Measurements from ENCODE around the gene STAP2. TPM values are rescaled to one million over a fixed set of nuclear protein-coding genes. Genes with fewer than 3 reads are reported as not detected.
A peak's percentile ranks its signal among the peaks of the same experiment; 100 is the strongest.

Gene STAP2
- total RNA-seq, 2 donors from 2014 or later, result 17.9 to 31.0 TPM

DNA sequence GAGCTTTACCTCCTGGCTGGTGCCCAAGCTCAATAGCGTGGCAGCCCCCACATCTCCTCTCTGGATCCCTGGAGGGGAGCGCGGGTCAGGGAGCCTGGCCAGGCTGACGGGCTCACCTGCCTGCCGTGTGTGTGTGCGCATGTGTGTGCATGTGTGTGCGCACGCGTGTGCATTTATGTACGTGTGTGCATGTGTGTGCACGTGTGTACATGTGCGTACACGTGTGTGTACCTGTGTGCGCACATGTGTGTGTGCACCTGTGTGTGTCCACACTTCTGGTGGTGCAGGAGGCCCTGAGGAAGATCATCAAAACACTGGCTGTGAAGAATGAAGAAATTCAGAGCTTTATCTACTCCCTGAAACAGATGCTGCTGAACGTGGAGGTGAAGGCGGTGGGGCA is 33.0 kb downstream of the STAP2 start:
- H3K9me3 ChIP-seq, result no peaks in the 10 kb centered on the region
- intact Hi-C loops (cut with DNase I), result no loop called here
- DNase-seq, result no peak
- no peak overlapping the region for H3K4me3 ChIP-seq
- H3K4me1 ChIP-seq, result peaks cover 5% of the 10 kb centered on the region
- no peaks in the 10 kb centered on the region for H3K36me3 ChIP-seq (replicated peaks in 1 of 2; ENCODE audit: insufficient read depth in 1 of 2, low read depth in 2 of 2)
- WGBS, 2 donors, result 59 to 68% methylated on average over 4 to 14 of the region's 16 CpGs
- peaks cover 0 to 9% of the 10 kb centered on the region in 2 donors for H3K27me3 ChIP-seq
- no peak overlapping the region for H3K27ac ChIP-seq
- TF ChIP-seq CTCF (IDR thresholded peaks at IDR 0.05), result peak in 1 of 7 experiments; percentile 15
- TF ChIP-seq POLR2A (IDR thresholded peaks at IDR 0.05), result no peak
- ATAC-seq, result no peak

GRCh38 chr19:4305257-4305612 is 33.4 kb downstream of the STAP2 start:
- no peak for TF ChIP-seq CTCF (IDR thresholded peaks at IDR 0.05)
- DNase-seq (no peak), ATAC-seq (no peak)
- H3K4me1 ChIP-seq, result peaks cover 5% of the 10 kb centered on the region
- intact Hi-C loops (cut with DNase I), result no loop called here
- 47 to 57% methylated on average over 3 to 7 of the region's 7 CpGs for WGBS, 2 donors
- no peak overlapping the region for H3K27ac ChIP-seq
- no peaks in the 10 kb centered on the region for H3K36me3 ChIP-seq (replicated peaks in 1 of 2; ENCODE audit: insufficient read depth in 1 of 2, low read depth in 2 of 2)
- H3K27me3 ChIP-seq, result peaks cover 0 to 9% of the 10 kb centered on the region in 2 donors
- no peaks in the 10 kb centered on the region for H3K9me3 ChIP-seq
- no peak overlapping the region for H3K4me3 ChIP-seq

- no peaks in the 10 kb centered on the region for H3K9me3 ChIP-seq
- 3 to 5% methylated on average over 8 to 29 of the region's 63 CpGs for WGBS, 2 donors
- H3K4me1 ChIP-seq, result peaks cover 5% of the 10 kb centered on the region
- no peak within 1 kb of the TSS for H3K4me3 ChIP-seq
- ATAC-seq, result no peak
- no peak for DNase-seq
- peaks cover 0 to 9% of the 10 kb centered on the region in 2 donors for H3K27me3 ChIP-seq
- no peak within 1 kb of the TSS for H3K27ac ChIP-seq
- intact Hi-C loops (cut with DNase I), result no loop called here
- no peak for TF ChIP-seq POLR2A (IDR thresholded peaks at IDR 0.05)
- no peak for TF ChIP-seq CTCF (IDR thresholded peaks at IDR 0.05)
- H3K36me3 ChIP-seq (replicated peaks in 1 of 2; ENCODE audit: insufficient read depth in 1 of 2, low read depth in 2 of 2), result no peaks in the 10 kb centered on the region
These were observed 33.9 kb downstream of the STAP2 start, which contains the start of gene FSD1 for GRCh38 chr19:4304538-4305256. Gene FSD1, plus strand, starts transcription at chr19:4304598. Its CDS starts 149 bp downstream, at chr19:4304747.

- Histone ChIP-seq H3K27me3 (peaks cover 0 to 9% of the 10 kb centered on the region in 2 donors), H3K27ac (no peak overlapping the region), H3K4me3 (no peak overlapping the region), H3K4me1 (peaks cover 5% of the 10 kb centered on the region), H3K9me3 (no peaks in the 10 kb centered on the region), H3K36me3 (replicated peaks in 1 of 2; ENCODE audit: insufficient read depth in 1 of 2, low read depth in 2 of 2) (no peaks in the 10 kb centered on the region)
- TF ChIP-seq CTCF (IDR thresholded peaks at IDR 0.05) (no peak), POLR2A (IDR thresholded peaks at IDR 0.05) (no peak)
- intact Hi-C loops (cut with DNase I), result no loop called here
- ATAC-seq, result no peak
- DNase-seq, result no peak
- 36 to 43% methylated on average over 18 of the region's 18 CpGs for WGBS, 2 donors
These were observed 34.6 kb downstream of the STAP2 start for GRCh38 chr19:4303819-4304537.
